GM23338 (cell line): ENCODE results near the gene NAXE. TPM values are rescaled to one million over a fixed set of nuclear protein-coding genes. Genes with fewer than 3 reads are reported as not detected.
"Not testable (repeated sequence)": the region's sequence is repeated elsewhere in the genome, so short reads cannot be mapped to it uniquely, and the experiment has no call there.

Source experiments
- ATAC-seq: fragments of 200-7000 bp; cut with Tn5 transposase; 3 replicates; pipeline ENCODE4 v1.9.1; 2020
- DNase-seq: peaks from one replicate; pipeline ENCODE4 v3.0.0-alpha.2; 2015; ENCODE audit warnings: low spot score
- H2AFZ ChIP-seq: fragments of 200-600 bp; sonication (generic); 2 replicates; pipeline ENCODE4 v1.8.0; 2016; ENCODE audit warnings: antibody characterized with exemption, mild to moderate bottlenecking, moderate library complexity
- H3F3A ChIP-seq: fragments of 200-600 bp; sonication (generic); replicated peaks from 2 replicates; pipeline ENCODE4 v1.8.0; 2017; ENCODE audit warnings: antibody characterized with exemption, mixed run types, low read depth
- H3K27ac ChIP-seq: fragments of 200-600 bp; sonication (generic); 2 replicates; pipeline ENCODE4 v1.6.1; 2016; ENCODE audit warnings: low read depth
- H3K27me3 ChIP-seq: fragments of 200-600 bp; sonication (generic); 2 replicates; pipeline ENCODE4 v1.8.0; 2016; ENCODE audit warnings: mild to moderate bottlenecking, mixed run types, moderate library complexity; ENCODE audit not compliant: insufficient read depth
- H3K36me3 ChIP-seq: fragments of 200-600 bp; sonication (generic); 2 replicates; pipeline ENCODE4 v1.8.0; 2016; ENCODE audit warnings: mild to moderate bottlenecking; ENCODE audit not compliant: insufficient read depth
- H3K4me1 ChIP-seq: fragments of 200-600 bp; sonication (generic); 2 replicates; pipeline ENCODE4 v1.8.0; 2016; ENCODE audit warnings: mild to moderate bottlenecking, moderate library complexity; ENCODE audit not compliant: insufficient read depth
- H3K4me2 ChIP-seq: fragments of 200-600 bp; sonication (generic); 2 replicates; pipeline ENCODE4 v1.7.1; 2017; ENCODE audit warnings: mixed run types
- H3K4me3 ChIP-seq: fragments of 200-600 bp; sonication (generic); 2 replicates; pipeline ENCODE4 v1.6.1; 2016; ENCODE audit warnings: mixed run types
- H3K79me2 ChIP-seq: fragments of 200-600 bp; sonication (generic); replicated peaks from 2 replicates; pipeline ENCODE4 v1.8.0; 2017; ENCODE audit warnings: mild to moderate bottlenecking; ENCODE audit not compliant: insufficient read depth
- H3K9me2 ChIP-seq: fragments of 200-600 bp; sonication (generic); 2 replicates; pipeline ENCODE4 v1.8.0; 2017; ENCODE audit not compliant: insufficient read depth
- H4K20me1 ChIP-seq: fragments of 200-600 bp; sonication (generic); replicated peaks from 2 replicates; pipeline ENCODE4 v1.8.0; 2017; ENCODE audit warnings: mild to moderate bottlenecking; ENCODE audit not compliant: insufficient read depth
- H3K27ac Mint-ChIP-seq: 2 replicates; pipeline ENCODE4 v1.8.0; 2020; ENCODE audit warnings: inconsistent platforms, mild to moderate bottlenecking, moderate library complexity, mixed read lengths
- H3K27me3 Mint-ChIP-seq: 3 replicates; pipeline ENCODE4 v1.8.0; 2022; ENCODE audit warnings: low read depth, mild to moderate bottlenecking, moderate library complexity, mixed read lengths, inconsistent platforms; ENCODE audit not compliant: insufficient read depth, poor library complexity
- H3K36me3 Mint-ChIP-seq: 3 replicates; pipeline ENCODE4 v1.8.0; 2021; ENCODE audit warnings: low read depth, mild to moderate bottlenecking, inconsistent platforms, moderate library complexity, mixed read lengths
- H3K4me1 Mint-ChIP-seq: 3 replicates; pipeline ENCODE4 v1.8.0; 2020; ENCODE audit warnings: mild to moderate bottlenecking, inconsistent platforms, mixed read lengths
- H3K4me3 Mint-ChIP-seq: 3 replicates; pipeline ENCODE4 v1.8.0; 2021; ENCODE audit warnings: moderate library complexity, mild to moderate bottlenecking, inconsistent platforms, mixed read lengths
- H3K9me3 Mint-ChIP-seq: 3 replicates; pipeline ENCODE4 v1.8.0; 2020; ENCODE audit warnings: moderate library complexity, mild to moderate bottlenecking, inconsistent platforms, mixed read lengths
- CREB1 ChIP-seq: fragments of 250-450 bp; sonication (Bioruptor Pico); IDR thresholded peaks from 2 replicates; pipeline ENCODE4 v1.5.0; 2020; ENCODE audit warnings: low read depth, mild to moderate bottlenecking, moderate library complexity
- CTCF ChIP-seq, 2 experiments: fragments of 200-600 bp in 1 of 2; sonication (generic) in 1 of 2; conservative IDR thresholded peaks; 2 replicates each; pipeline versions ENCODE4 v1.5.1 to v1.6.1; 2016 to 2017; ENCODE audit warnings: antibody characterized with exemption in 2 of 2, low read depth in 2 of 2, mild to moderate bottlenecking in 2 of 2, moderate library complexity in 1 of 2
- ETS1 ChIP-seq: IDR thresholded peaks from 2 replicates; pipeline ENCODE4 v1.6.1; 2016; ENCODE audit warnings: antibody characterized with exemption
- EZH2 ChIP-seq: fragments of 200-600 bp; sonication (generic); IDR thresholded peaks from one replicate; pipeline ENCODE4 v1.8.0; 2017; ENCODE audit warnings: antibody characterized with exemption, mild to moderate bottlenecking, low read depth; ENCODE audit not compliant: unreplicated experiment
- EZH2phosphoT487 ChIP-seq: fragments of 200-600 bp; sonication (generic); IDR thresholded peaks from one replicate; pipeline ENCODE4 v1.8.1; 2018; ENCODE audit warnings: antibody characterized with exemption; ENCODE audit not compliant: unreplicated experiment
- NANOG ChIP-seq: IDR thresholded peaks from 2 replicates; pipeline ENCODE4 v1.6.1; 2016; ENCODE audit warnings: antibody characterized with exemption, borderline replicate concordance
- REST ChIP-seq: IDR thresholded peaks from one replicate; pipeline ENCODE4 v1.6.1; 2018; ENCODE audit warnings: antibody characterized with exemption; ENCODE audit not compliant: unreplicated experiment
- STAT1 ChIP-seq: IDR thresholded peaks from one replicate; pipeline ENCODE4 v1.6.1; 2016; ENCODE audit warnings: antibody characterized with exemption; ENCODE audit not compliant: unreplicated experiment
- ZNF331 ChIP-seq: fragments of 250-450 bp; sonication (Bioruptor Pico); IDR thresholded peaks from 2 replicates; pipeline ENCODE4 v1.5.0; 2020; ENCODE audit warnings: low read depth, mild to moderate bottlenecking, moderate library complexity
- ZNF462 ChIP-seq: fragments of 250-450 bp; sonication (Bioruptor Pico); IDR thresholded peaks from 2 replicates; pipeline ENCODE4 v1.5.0; 2020; ENCODE audit warnings: mild to moderate bottlenecking, moderate library complexity
- polyA plus RNA-seq: library from polyadenylated mRNA; unstranded; fragments of >200 nt; fragmentation: Nextera tagmentation; extraction: Ambion mirVana; gene quantifications from 2 replicates; pipeline ENCODE4 v1.2.1, GENCODE V29; 2016
- total RNA-seq: library from RNA; depleted of rRNA; stranded (reverse); fragments of >200 nt; shearing (Covaris generic); gene quantifications from 2 replicates; pipeline ENCODE4 v1.2.3, GENCODE V29; 2014

Gene NAXE
- total and polyA plus RNA-seq, 2 experiments from 2014 or later, result 82.1 to 87.5 TPM

- not testable (repeated sequence) for H3K4me3 ChIP-seq, H3K27ac ChIP-seq, H4K20me1 ChIP-seq, H3K36me3 Mint-ChIP-seq, H3K27ac Mint-ChIP-seq, H3K79me2 ChIP-seq, H2AFZ ChIP-seq, H3K27me3 Mint-ChIP-seq, H3K36me3 ChIP-seq, H3K9me2 ChIP-seq, H3K27me3 ChIP-seq, H3K9me3 Mint-ChIP-seq, H3K4me3 Mint-ChIP-seq, DNase-seq, ATAC-seq, H3K4me2 ChIP-seq
- H3F3A ChIP-seq, result peaks cover 15% of the 10 kb centered on the region
- peaks cover 37% of the 10 kb centered on the region for H3K4me1 Mint-ChIP-seq
- peaks cover 17% of the 10 kb centered on the region for H3K4me1 ChIP-seq
These were observed 3.6 kb upstream of the NAXE start for GRCh38 chr1:156587927-156588326.

GRCh38 chr1:156589546-156589945 is 2.0 kb upstream of the NAXE start:
- no peaks in the 10 kb centered on the region for H3K36me3 ChIP-seq
- H3K27me3 ChIP-seq, result no peaks in the 10 kb centered on the region
- H3K4me2 ChIP-seq, result no peak overlapping the region
- peaks cover 10% of the 10 kb centered on the region; the same call in 1 of the 2 replicates for H4K20me1 ChIP-seq
- no peak overlapping the region for H3K27ac ChIP-seq
- H2AFZ ChIP-seq, result no peak overlapping the region
- peaks cover 22% of the 10 kb centered on the region for H3F3A ChIP-seq
- 0 out of 2 replicates have a peak, but pooled peaks cover 3% of the 10 kb centered on the region for H3K9me2 ChIP-seq
- ATAC-seq (no peak), DNase-seq (no peak)
- peaks cover 4% of the 10 kb centered on the region for H3K27me3 Mint-ChIP-seq
- no peaks in the 10 kb centered on the region for H3K79me2 ChIP-seq
- peaks cover 28% of the 10 kb centered on the region for H3K4me1 Mint-ChIP-seq
- peaks cover 21% of the 10 kb centered on the region for H3K36me3 Mint-ChIP-seq
- no peak overlapping the region for H3K4me3 ChIP-seq
- H3K4me1 ChIP-seq, result peaks cover 8% of the 10 kb centered on the region; the same call in 1 of the 2 replicates
- no peak overlapping the region for H3K4me3 Mint-ChIP-seq
- no peaks in the 10 kb centered on the region for H3K9me3 Mint-ChIP-seq
- H3K27ac Mint-ChIP-seq, result no peak overlapping the region
- TF ChIP-seq EZH2, result no peak
- TF ChIP-seq ETS1, result no peak
- no peak for TF ChIP-seq ZNF462 (CRISPR knock-in tag)
- no peak for TF ChIP-seq REST
- TF ChIP-seq CREB1 (CRISPR knock-in tag), result no peak
- TF ChIP-seq NANOG, result no peak
- TF ChIP-seq CTCF (conservative IDR thresholded peaks at IDR 0.05; ENCODE audit: low read depth in 2 of 2), result no peak
- TF ChIP-seq ZNF331 (CRISPR knock-in tag), result no peak
- no peak for TF ChIP-seq EZH2phosphoT487
- no peak for TF ChIP-seq STAT1
